Activated CD4-positive, alpha-beta T cell treated with anti-CD3 and anti-CD28 coated beads, Interleukin-2, amount 10 ng/mL, durations not matched to agents 7 days and 5 days (primary cell): ENCODE data around the gene SCAF4. TPM values are rescaled to one million over a fixed set of nuclear protein-coding genes. Genes with fewer than 3 reads are reported as not detected.
"Not testable (repeated sequence)": the region's sequence is repeated elsewhere in the genome, so short reads cannot be mapped to it uniquely, and the experiment has no call there.

Experiments
- CTCF ChIA-PET: fragments of 350-600 bp; sonication (Branson Sonifier 250); formaldehyde crosslinking; loops from one replicate; lab custom pipeline; 2021; ENCODE audit warnings: antibody characterized with exemption; lab: Charles Lee
- POLR2A ChIA-PET: fragments of 350-600 bp; sonication (Branson Sonifier 250); formaldehyde crosslinking; loops from one replicate; lab custom pipeline; 2021; ENCODE audit warnings: antibody characterized with exemption; lab: Charles Lee
- DNase-seq: peaks from one replicate; pipeline ENCODE4 v3.0.0-alpha.2; 2020
- H3K27ac Mint-ChIP-seq: one replicate; pipeline ENCODE4 v1.8.0; 2021; ENCODE audit warnings: mild to moderate bottlenecking, moderate library complexity, mixed read lengths
- H3K27me3 Mint-ChIP-seq: one replicate; pipeline ENCODE4 v1.8.0; 2021; ENCODE audit warnings: mixed read lengths
- H3K36me3 Mint-ChIP-seq: one replicate; pipeline ENCODE4 v1.8.0; 2021; ENCODE audit warnings: low read depth, mixed read lengths
- H3K4me1 Mint-ChIP-seq: one replicate; pipeline ENCODE4 v1.8.0; 2021; ENCODE audit warnings: mixed read lengths
- H3K4me3 Mint-ChIP-seq: one replicate; pipeline ENCODE4 v1.8.0; 2021; ENCODE audit warnings: mild to moderate bottlenecking, moderate library complexity, mixed read lengths
- H3K9me3 Mint-ChIP-seq: one replicate; pipeline ENCODE4 v1.8.0; 2021; ENCODE audit warnings: mixed read lengths
- total RNA-seq, 2 experiments: library from RNA; stranded (reverse); gene quantifications; one replicate each; pipeline ENCODE4 v1.2.3, GENCODE V29; 2021

SCAF4 gene
- total RNA-seq, 2 experiments from 2014 or later = 55.6 to 64.2 TPM

DNA sequence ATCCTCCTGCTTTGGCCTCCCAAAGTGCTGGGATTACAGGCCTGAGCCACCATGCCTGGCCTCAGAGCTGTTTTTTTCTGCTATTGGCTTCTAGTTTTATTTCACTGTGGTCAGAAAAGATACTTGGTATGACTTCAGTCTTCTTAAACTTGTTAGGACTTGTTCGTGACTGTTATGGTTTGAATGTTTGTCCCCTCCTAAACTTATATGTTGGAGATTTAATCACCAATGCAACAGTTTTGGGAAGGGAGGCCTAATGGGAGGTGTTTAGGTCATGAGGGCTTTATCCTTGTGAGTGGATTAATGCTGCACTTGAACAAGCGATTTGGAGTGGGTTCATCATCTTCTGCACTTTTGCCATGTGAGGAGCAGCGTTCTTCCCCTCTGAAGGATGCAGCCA is 96.9 kb downstream of the SCAF4 start:
- Mint-ChIP-seq H3K4me3 (no peak overlapping the region), H3K36me3 (no peaks in the 10 kb centered on the region), H3K27ac (no peak overlapping the region), H3K27me3 (peaks cover under 1% of the 10 kb centered on the region), H3K9me3 (peaks cover 3% of the 10 kb centered on the region), H3K4me1 (no peaks in the 10 kb centered on the region)
- ChIA-PET POLR2A (no interaction called here), CTCF (interaction anchor here (0.6 kb wide), 1 partner anchor 350 kb away, joined by 3 read pairs; no protein-coding TSS in a partner anchor)
- no peak for DNase-seq

DNA sequence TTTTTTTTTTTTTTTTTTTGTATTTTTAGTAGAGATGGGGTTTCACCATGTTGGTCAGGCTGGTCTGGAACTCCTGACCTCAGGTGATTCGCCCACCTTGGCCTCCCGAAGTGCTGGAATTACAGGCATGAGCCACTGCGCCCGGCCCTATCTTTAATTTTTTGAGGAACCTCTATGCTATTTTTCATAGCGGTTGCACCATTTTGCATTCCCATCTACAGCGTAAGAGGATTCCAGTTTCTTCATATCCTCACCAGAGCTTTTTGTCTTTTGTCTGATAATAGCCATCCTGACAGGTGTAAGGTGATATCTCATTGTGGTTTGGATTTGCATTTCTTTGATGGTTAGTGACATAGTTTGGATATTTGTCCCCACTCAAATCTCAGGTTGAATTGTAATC is 100.0 kb downstream of the SCAF4 start:
- POLR2A ChIA-PET, CTCF ChIA-PET, H3K4me3 Mint-ChIP-seq, H3K27me3 Mint-ChIP-seq, DNase-seq, H3K27ac Mint-ChIP-seq, H3K9me3 Mint-ChIP-seq, H3K36me3 Mint-ChIP-seq, H3K4me1 Mint-ChIP-seq: not testable (repeated sequence)

GRCh38 chr21:31629972-31630711 is 101.8 kb downstream of the SCAF4 start:
- DNase-seq = no peak
- H3K27me3 Mint-ChIP-seq = peaks cover 3% of the 10 kb centered on the region
- no peaks in the 10 kb centered on the region for H3K9me3 Mint-ChIP-seq
- H3K4me3 Mint-ChIP-seq = no peak overlapping the region
- ChIA-PET CTCF (no interaction called here), POLR2A (no interaction called here)
- no peaks in the 10 kb centered on the region for H3K4me1 Mint-ChIP-seq
- H3K27ac Mint-ChIP-seq = no peak overlapping the region
- no peaks in the 10 kb centered on the region for H3K36me3 Mint-ChIP-seq

DNA sequence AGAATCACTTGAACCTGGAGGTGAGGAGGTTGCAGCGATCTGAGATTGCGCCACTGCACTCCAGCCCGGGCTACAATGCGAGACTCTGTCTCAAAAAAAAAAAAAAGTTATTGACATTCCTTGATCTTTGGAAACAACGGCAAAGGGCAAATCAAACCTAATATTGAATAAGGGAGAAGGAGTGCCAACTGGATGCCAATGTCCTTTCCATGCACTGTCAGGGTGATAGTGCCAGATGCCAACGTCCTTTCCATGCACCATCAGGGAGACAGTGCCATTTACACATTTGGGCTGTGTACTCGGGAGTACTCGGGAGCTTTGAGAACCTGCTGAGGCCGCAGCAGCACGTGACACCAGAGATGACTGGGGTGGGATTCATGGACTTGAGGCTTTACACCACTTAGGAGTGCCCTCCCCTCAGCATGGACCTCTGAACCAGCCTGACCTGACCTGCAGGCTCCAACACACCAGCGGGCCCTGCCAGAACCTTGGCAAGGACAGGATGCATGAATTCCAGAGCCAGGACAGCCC is 106.9 kb downstream of the SCAF4 start:
- H3K36me3 Mint-ChIP-seq = no peaks in the 10 kb centered on the region
- peaks cover 4% of the 10 kb centered on the region for H3K27me3 Mint-ChIP-seq
- no peak overlapping the region for H3K27ac Mint-ChIP-seq
- CTCF ChIA-PET = no interaction called here
- POLR2A ChIA-PET = no interaction called here
- DNase-seq = no peak
- H3K4me1 Mint-ChIP-seq = peaks cover 8% of the 10 kb centered on the region
- no peak overlapping the region for H3K4me3 Mint-ChIP-seq
- no peaks in the 10 kb centered on the region for H3K9me3 Mint-ChIP-seq

DNA sequence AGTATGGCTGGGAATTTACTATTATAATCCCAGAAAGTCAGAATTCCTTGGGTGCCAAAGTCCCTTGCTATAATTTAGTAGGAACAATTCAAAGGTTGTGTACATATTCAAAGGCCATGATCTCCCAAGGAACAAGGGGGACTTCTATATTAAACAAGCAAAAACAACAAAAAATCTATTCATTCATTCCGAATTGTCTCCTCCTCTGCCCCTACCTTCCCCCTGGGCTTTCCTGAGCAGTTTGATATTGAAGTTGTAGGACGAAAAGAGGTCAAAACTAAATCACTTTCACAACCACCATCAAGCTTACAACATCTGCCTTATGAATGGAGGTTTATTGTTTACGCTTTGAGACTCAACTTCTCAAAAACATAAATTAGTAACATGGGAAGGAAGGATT is 107.7 kb downstream of the SCAF4 start:
- no peaks in the 10 kb centered on the region for H3K9me3 Mint-ChIP-seq
- H3K27me3 Mint-ChIP-seq = peaks cover 2% of the 10 kb centered on the region
- H3K36me3 Mint-ChIP-seq = no peaks in the 10 kb centered on the region
- no peak overlapping the region for H3K4me3 Mint-ChIP-seq
- H3K4me1 Mint-ChIP-seq = peaks cover 9% of the 10 kb centered on the region
- no peak for DNase-seq
- ChIA-PET POLR2A (no interaction called here), CTCF (no interaction called here)
- H3K27ac Mint-ChIP-seq = no peak overlapping the region

GRCh38 chr21:31623664-31624063 is 108.3 kb downstream of the SCAF4 start:
- DNase-seq = no peak
- CTCF ChIA-PET = no interaction called here
- POLR2A ChIA-PET = interaction anchor here (0.6 kb wide), 1 partner anchor 144 kb away, joined by 4 read pairs; no protein-coding TSS in a partner anchor
- Mint-ChIP-seq H3K36me3 (no peaks in the 10 kb centered on the region), H3K27me3 (peaks cover 2% of the 10 kb centered on the region), H3K27ac (no peak overlapping the region), H3K4me3 (no peak overlapping the region), H3K4me1 (peaks cover 14% of the 10 kb centered on the region), H3K9me3 (no peaks in the 10 kb centered on the region)

GRCh38 chr21:31622397-31622796 is 109.5 kb downstream of the SCAF4 start:
- POLR2A ChIA-PET = no interaction called here

More at GRCh38 chr21:31622397-31622796, 109.5 kb downstream of the SCAF4 start:
- no peak for DNase-seq
- no peaks in the 10 kb centered on the region for H3K36me3 Mint-ChIP-seq
- H3K27ac Mint-ChIP-seq = no peak overlapping the region
- CTCF ChIA-PET = no interaction called here
- H3K4me1 Mint-ChIP-seq = peaks cover 16% of the 10 kb centered on the region
- H3K27me3 Mint-ChIP-seq = peaks cover 2% of the 10 kb centered on the region
- no peaks in the 10 kb centered on the region for H3K9me3 Mint-ChIP-seq
- H3K4me3 Mint-ChIP-seq = no peak overlapping the region

Other genes with a start within 250 kb of the SCAF4 start
- 100 to 1,000 TPM; 223 to 231 TPM for gene SOD1, start 72.4 kb downstream of the SCAF4 start, total RNA-seq
- gene HUNK, start 140.9 kb upstream of the SCAF4 start, total RNA-seq = under 1 TPM; 0.15 to 0.17 TPM